CD1c-positive myeloid dendritic cell (primary cell): ENCODE data around the gene KCNQ1.

Experiments used
- DNase-seq: peaks from one replicate; pipeline ENCODE4 v3.0.0-alpha.2; 2016; ENCODE audit errors: extremely low spot score

The KCNQ1 gene

GRCh38 chr11:2549876-2550605 lies 105.2 kb downstream of the KCNQ1 start:
- DNase-seq: no peak

GRCh38 chr11:2550606-2550970 lies 105.8 kb downstream of the KCNQ1 start:
- no peak for DNase-seq

- no peak for DNase-seq
These were observed 106.3 kb downstream of the KCNQ1 start for GRCh38 chr11:2551131-2551530.

GRCh38 chr11:2552210-2552609 lies 107.4 kb downstream of the KCNQ1 start:
- no peak for DNase-seq

GRCh38 chr11:2553198-2553597 lies 108.4 kb downstream of the KCNQ1 start:
- DNase-seq: no peak

- DNase-seq: no peak
These were observed 109.1 kb downstream of the KCNQ1 start for GRCh38 chr11:2553886-2554285.

- DNase-seq: no peak
These were observed 109.8 kb downstream of the KCNQ1 start for GRCh38 chr11:2554338-2555207.

GRCh38 chr11:2555336-2555735 lies 110.5 kb downstream of the KCNQ1 start:
- no peak for DNase-seq

GRCh38 chr11:2555891-2556290 lies 111.1 kb downstream of the KCNQ1 start:
- no peak for DNase-seq

- no peak for DNase-seq
These were observed 112.6 kb downstream of the KCNQ1 start for GRCh38 chr11:2557381-2557780.

GRCh38 chr11:2558397-2558796 lies 113.6 kb downstream of the KCNQ1 start:
- no peak for DNase-seq

- DNase-seq: no peak
These were observed 114.2 kb downstream of the KCNQ1 start for GRCh38 chr11:2558861-2559526.

- no peak for DNase-seq
These were observed 114.9 kb downstream of the KCNQ1 start for GRCh38 chr11:2559527-2560311.

- DNase-seq: no peak
These were observed 117.1 kb downstream of the KCNQ1 start for GRCh38 chr11:2561696-2562581.

- DNase-seq: no peak
These were observed 118.0 kb downstream of the KCNQ1 start for GRCh38 chr11:2562890-2563212.

GRCh38 chr11:2563213-2564007 lies 118.6 kb downstream of the KCNQ1 start:
- DNase-seq: no peak

- no peak for DNase-seq
These were observed 119.3 kb downstream of the KCNQ1 start for GRCh38 chr11:2564008-2564530.

GRCh38 chr11:2564588-2565425 lies 120.0 kb downstream of the KCNQ1 start:
- peak; percentile 28 for DNase-seq
